Right lobe of liver (tissue), 4 donors: ENCODE results near the gene SLC4A4.

Source experiments
- POLR2A ChIP-seq: fragments of 450-650 bp; IDR thresholded peaks from one replicate; pipeline ENCODE4 v1.6.1; 2017; ENCODE audit warnings: antibody characterized with exemption, mild to moderate bottlenecking
- TF ChIP-seq, protein P1 (sequence below), 4 donors: fragments of 200-600 bp in 3 of 4; fragments of 450-650 bp in 1 of 4; IDR thresholded peaks; one replicate each; pipeline versions ENCODE4 v1.5.1 to v1.8.0; 2016 to 2022; ENCODE audit warnings: antibody characterized with exemption in 4 of 4, mild to moderate bottlenecking in 2 of 4
- donor health status: DM: no; HTN: no; CAD: no.
- donor health status: DM: no; HTN: no; CAD: no.
- donor health status: DM: no; HTN: yes; CAD: no.

DNA sequence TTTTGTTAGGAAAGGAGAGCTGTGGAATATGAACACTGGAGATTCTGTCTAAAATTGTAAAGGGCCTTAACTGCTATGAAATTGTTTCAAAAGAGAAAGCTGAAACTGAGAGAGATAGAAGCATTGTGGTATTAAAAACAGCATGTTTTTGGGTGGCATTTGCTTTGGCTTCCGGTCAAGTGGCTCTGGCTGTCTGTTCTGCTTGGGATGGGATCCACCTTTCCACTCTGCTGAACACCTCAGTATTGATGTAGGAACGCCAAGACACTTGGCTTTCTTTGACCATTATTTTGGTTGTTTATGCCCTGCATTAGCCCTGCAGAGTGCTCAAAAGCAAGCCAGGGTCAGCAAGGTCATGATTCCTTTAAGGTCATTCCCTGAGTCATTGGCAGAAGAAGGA is 199.7 kb downstream of the SLC4A4 start:
- TF ChIP-seq, protein P1, sequence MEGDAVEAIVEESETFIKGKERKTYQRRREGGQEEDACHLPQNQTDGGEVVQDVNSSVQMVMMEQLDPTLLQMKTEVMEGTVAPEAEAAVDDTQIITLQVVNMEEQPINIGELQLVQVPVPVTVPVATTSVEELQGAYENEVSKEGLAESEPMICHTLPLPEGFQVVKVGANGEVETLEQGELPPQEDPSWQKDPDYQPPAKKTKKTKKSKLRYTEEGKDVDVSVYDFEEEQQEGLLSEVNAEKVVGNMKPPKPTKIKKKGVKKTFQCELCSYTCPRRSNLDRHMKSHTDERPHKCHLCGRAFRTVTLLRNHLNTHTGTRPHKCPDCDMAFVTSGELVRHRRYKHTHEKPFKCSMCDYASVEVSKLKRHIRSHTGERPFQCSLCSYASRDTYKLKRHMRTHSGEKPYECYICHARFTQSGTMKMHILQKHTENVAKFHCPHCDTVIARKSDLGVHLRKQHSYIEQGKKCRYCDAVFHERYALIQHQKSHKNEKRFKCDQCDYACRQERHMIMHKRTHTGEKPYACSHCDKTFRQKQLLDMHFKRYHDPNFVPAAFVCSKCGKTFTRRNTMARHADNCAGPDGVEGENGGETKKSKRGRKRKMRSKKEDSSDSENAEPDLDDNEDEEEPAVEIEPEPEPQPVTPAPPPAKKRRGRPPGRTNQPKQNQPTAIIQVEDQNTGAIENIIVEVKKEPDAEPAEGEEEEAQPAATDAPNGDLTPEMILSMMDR (IDR thresholded peaks at IDR 0.05), result no peak
- TF ChIP-seq POLR2A, result no peak
